ENCODE measurements around the gene GPR176.

GPR176 gene

DNA sequence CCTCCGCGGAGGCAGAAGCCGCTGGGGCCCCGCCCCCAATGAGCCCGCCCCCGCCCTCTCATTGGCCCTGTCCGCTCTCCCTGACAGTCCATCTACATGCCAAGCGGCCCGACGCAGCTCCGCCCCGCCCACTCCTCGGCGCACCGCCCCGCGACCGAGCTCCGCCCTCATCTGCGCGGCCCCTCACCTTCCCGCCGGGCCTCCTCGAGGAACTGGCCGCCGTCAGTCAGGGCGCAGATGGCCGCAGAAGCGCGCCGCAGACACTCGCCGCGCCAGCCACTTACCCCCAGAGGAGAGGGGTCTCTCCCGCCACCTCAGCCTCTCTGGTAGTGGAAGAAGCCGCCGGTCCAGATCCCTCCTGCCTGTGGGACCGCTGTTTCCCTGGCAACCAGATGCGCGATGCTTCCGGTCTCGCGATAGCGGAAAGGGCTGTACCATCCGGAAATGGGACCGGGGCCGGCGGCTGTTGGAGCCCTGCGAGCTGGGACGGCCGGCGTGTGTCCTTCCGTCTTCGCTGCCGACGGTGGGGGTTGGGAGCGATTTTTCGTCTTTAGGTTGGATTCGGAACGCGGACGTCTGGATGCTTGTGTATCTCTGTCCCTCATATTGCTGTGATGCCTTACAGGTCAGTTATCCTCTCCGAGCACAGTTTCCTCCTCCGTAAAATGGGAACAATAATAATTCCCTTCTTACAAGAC lies 137.5 kb downstream of the GPR176 start, which contains the start of gene FSIP1:
TSS of gene FSIP1 (minus strand) at position 401 of the 698 bp plus-strand sequence. CDS start 6,317 bp downstream, outside the sequence.
- DNase-seq (ENCODE audit: low read depth), result peak; percentile 95

DNA sequence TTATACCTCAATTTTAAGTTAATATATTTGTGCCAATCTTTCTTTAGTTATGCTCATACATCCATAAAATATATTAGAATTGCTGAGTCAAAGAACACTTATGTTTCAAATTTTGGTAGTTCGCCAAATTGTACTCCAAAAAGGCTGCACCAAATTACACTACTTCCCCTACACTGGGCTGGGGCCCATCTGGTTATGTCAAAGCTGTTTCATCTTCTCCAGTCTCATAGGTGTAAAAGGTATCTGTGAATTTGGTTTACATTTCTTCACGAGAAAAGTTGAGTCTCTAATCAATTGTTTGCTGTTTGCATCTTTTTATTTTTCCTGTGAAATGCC lies 138.1 kb downstream of the GPR176 start:
- DNase-seq (ENCODE audit: low read depth), result no peak

DNA sequence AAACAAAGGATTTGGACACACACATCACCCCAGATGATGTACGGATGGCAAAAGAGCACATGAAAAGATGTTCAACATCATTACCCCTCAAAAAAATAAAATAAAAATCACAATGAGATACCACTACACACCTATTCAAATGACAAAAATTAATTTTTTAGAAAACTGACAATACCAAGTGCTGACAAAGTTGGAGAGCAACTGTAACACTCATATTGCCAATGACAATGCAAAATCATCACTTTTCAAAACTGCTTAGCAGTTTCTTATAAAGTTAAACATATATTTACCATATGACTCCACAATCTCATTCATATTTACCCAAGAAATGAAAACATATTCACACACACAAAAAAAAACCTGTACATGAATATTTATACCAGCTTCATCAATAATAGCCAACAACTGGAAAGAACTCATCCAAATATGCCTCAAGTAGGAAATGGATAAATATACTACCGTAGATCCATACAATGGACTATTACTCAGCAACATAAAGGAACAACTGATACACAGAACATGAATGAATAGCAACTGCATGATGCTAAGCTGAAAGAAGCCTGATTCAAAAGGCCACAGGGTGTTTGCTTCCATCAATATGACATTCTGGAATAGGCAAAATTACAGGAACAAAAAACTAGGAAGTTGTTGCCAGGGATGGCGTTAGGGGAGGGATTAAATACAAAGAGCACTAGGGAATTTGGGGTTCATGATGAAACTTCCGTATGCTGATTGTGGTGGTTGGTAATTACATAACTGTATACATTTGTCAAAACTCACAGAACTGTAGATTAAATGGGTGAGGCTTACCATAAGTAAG lies 138.7 kb downstream of the GPR176 start:
- DNase-seq (ENCODE audit: low read depth), result no peak

DNA sequence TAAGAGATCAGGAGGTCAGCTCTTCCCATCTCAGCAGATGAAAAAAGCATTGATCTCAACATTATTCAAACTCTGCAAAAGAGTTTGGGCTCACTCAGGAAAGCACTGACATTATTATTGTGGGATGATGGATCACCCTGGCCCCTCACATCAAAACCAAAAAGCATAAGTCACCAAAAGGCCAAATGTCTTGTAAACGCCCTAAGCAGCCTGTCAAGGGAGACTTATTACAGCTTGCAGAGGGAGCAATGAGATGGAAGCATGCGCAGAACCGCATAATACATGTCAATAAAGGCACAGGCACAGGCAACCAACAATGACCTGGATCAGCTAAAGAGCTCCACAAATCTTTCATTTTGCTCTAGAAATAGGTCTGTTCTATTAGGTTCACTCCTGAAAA lies 142.0 kb downstream of the GPR176 start:
- no peak for DNase-seq (ENCODE audit: low read depth)

DNA sequence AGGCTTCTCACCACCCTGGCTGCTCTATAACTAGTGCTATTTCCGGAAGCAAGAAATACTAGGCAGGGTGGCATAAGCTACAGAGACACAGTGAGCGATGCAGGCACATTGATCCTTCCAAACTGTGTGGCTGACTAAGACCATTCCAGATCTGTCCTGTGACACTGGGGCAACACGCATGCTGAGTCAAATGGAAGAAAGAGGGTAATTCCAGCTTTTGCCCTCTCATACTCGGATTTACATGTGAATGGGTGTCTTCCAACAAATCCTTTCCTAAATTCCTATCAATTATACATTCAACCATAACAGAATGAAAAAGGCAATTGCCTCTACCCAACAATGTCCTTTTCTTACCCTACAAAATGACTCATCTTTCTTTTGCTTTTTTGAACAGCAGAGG lies 142.6 kb downstream of the GPR176 start:
- no peak for DNase-seq (ENCODE audit: low read depth)

DNA sequence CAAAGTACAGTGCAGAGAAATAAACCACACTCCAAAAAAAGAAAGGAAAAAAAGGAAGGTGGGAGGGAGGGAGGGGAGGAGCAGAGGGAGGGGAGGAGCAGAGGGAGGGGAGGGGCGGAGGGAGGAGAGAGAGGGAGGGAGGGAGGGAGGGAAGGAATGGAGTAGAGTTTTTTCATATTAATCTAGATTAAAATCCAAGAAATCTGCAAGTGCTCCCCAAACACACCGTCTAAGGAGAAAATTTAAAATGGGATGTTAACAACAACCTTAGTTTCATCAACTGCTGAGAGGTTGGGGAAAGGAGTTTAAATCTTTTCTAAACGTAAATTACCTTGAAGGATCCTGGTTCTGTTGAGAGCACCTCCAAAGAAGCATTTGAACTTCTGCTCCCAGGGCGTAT lies 144.0 kb downstream of the GPR176 start:
- DNase-seq (ENCODE audit: low read depth), result no peak

DNA sequence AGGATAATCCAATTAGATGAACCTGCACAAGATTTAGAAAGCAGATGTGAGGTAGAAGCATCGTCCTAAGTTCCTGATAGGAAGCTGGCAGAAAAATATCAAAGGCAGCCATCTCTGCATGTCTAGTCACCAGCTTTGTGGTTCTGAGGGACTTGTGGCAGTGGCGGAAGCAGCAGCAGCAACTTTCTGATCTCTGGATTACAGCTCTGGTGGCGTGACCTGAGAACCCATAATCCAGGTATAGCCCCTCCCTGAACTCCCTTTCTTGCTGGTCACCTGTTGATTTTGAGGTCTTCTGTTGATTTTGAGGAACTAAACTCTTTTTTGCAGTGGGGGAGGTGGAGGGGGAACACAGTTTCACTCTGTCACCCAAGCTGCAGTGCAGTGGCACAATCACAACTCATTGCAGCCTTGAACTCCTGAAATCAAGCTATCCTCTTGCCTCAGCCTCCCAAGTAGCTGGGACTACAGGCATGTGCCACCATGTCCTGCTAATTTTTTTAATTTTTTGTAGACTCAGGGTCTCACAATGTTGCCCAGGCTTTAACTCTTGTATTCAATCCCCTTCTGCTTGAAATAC lies 145.3 kb downstream of the GPR176 start:
- no peak for DNase-seq (ENCODE audit: low read depth)

DNA sequence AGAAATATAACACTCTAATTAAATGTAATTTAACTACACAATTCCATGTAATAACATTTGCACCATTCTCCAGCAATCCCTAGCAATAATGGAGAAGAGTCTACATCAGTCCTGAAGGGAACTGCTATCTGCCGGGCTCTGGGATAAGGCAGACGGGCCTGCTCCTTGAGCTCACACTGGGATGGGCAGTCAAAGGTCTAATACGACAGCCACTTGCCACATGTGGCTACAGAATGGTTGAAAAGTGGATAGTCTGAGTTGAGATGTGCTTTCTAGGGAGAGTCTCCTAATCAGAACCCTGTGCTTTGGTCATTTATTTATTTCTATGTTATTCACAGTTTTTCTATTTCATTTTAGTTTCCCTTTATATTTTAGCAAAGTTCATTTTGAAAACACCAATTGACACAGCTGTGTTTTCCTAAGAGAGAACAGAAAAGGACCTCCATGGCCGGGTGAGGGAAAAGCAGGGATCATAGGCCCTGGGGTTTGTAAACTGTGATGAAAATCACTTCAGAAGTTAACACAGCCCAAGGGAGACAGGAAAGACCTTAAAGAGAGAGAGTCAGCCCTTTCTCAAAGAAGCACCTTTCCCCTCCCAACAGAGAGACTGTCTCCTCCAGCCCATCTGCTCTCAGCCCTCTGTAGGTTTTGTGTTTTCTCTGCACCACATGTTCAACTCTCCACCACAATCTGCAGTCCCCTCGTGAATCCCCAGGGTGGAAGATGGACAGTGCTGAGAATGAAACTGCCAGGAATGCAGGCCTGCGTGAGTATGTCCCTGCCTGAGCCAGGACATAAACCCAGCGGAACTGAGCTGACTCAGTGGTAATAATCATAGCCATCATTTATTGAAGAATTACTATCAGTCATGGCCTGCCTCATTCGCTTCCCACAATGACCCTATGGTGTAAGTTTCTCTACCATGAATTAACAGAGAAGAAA lies 149.0 kb downstream of the GPR176 start:
- DNase-seq (ENCODE audit: low read depth), result peak; percentile 84

DNA sequence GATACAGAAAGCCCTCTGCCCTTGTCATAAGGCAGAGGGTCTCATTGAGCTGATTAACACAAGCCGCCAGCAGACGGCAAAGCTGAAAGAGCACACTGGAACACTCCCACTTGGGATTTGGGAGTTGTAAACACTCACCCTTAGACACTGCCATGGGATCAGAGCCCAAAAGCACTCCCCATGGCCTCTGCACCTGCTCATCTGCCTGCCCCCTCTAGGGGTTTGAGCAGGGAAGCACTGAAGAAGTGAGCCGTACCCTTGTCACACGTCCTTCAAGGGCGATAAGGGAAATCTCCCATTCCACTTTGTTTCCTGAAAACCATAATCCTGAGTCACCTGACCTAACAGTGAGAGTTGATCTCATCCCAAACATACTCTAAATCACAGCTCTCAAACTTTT lies 152.1 kb downstream of the GPR176 start:
- DNase-seq (ENCODE audit: low read depth), result no peak

DNA sequence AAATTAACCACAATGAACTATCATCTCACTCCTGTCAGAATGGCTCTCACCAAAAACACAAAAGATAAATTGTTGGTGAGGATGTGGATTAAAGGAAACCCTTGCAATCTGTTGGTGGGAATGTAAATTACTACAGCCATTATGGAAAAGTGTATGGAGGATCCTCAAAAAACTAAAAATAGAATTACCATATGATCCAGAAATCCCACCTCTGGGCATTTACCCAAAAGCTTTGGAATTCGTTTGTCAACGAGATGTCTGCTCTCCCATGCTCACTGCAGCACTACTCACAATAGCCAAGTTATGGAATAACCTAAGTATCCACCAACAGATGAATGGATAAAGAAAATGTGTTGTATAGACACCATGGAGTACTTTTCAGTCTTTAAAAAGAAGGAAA lies 159.1 kb downstream of the GPR176 start:
- DNase-seq (ENCODE audit: low read depth), result no peak

DNA sequence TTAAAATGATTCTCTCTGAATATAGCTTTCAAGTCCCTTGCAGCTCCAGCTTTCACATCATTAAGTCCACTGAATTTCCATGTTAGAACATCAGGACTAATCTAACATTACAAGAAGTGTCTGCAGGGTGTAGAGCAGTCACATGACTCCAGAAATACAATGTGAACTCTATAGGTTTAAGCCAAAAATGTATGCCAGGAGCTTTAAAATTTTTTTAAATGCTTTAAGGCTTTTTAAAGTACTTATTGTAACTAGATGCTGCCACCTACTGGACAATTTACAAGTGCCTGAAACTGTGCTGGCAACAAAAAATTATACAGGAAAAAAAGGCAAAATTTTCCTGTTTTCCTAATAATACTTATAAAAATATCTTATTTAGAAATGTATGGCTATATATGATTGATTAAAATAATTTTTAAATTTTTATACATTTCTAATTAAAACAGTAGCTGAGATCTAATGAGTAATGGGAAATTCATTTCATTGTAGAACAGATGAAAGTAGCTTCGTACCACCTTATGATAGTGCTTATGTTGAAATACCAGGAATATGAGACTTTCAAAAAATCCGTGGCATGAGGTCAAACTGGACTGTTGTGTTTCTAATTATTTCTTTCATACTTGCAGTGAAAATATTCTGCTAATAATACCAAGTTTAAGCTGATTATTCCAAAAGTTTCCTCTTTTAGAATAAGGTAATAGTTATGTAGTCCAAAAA lies 163.1 kb downstream of the GPR176 start:
- peak; percentile 66 for DNase-seq (ENCODE audit: low read depth)

DNA sequence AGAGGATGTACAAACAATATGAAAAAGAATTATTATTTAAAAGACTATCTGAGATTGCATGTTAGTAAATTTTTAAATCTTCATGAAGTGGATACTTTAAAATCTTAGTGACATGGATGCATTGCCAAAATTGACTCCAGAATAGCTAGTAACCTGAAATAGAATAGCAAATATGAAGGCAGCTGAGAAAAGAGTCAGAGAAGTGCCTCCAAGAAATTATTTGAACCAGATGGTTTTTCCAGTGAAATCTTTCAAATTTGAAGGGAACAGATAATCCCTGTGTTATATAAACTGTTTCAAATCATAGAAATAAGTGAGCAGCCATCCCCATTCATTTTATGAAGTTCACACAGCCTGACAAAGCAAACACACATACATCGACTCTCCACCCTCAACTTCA lies 167.1 kb downstream of the GPR176 start:
- no peak for DNase-seq (ENCODE audit: low read depth)

DNA sequence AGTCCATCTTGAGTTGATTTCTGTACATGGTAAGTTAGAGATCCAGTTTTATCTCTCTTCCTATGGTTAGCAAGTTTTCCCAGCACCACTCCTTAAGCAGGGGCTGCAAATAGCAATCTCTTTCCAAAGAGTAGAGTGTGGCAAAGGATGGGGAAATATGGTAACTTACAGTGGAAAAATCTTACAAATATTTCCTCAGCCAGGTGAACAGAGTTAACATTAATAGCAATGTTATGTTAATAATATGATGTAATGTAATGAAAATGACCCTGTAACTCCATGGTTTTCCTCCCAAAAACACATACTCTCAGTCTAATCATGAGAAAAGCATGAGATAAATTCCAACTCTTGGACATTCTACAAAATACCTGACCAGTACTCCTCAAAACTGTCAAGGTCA lies 167.8 kb downstream of the GPR176 start:
- no peak for DNase-seq (ENCODE audit: low read depth)
